HEK293T (cell line): Measurements from ENCODE around the gene XKRX.

ENCODE experiments used
- CTCF ChIA-PET: fragments of 350-600 bp; formaldehyde crosslinking; extraction: SDS; loops from one replicate; lab custom pipeline; 2021; ENCODE audit warnings: antibody characterized with exemption, inconsistent platforms; lab: Yijun Ruan, JAX
- POLR2A ChIA-PET: fragments of 350-600 bp; formaldehyde crosslinking; extraction: SDS; loops from one replicate; lab custom pipeline; 2020; ENCODE audit warnings: antibody characterized with exemption, inconsistent platforms; lab: Yijun Ruan, JAX
- DNase-seq: peaks from one replicate; pipeline ENCODE4 v3.0.0; 2012; ENCODE audit warnings: mixed read lengths; ENCODE audit errors: extremely low spot score
- ARNT ChIP-seq: fragments of 450-650 bp; IDR thresholded peaks from 2 replicates; pipeline ENCODE4 v1.6.1; 2017; ENCODE audit warnings: mild to moderate bottlenecking
- BHLHE40 ChIP-seq: fragments of 450-650 bp; IDR thresholded peaks from 2 replicates; pipeline ENCODE4 v1.6.1; 2016; ENCODE audit warnings: mild to moderate bottlenecking, moderate library complexity, borderline replicate concordance
- CTBP1 ChIP-seq: fragments of 450-650 bp; IDR thresholded peaks from 2 replicates; pipeline ENCODE4 v1.6.1; 2016; ENCODE audit warnings: borderline replicate concordance
- ELF4 ChIP-seq: fragments of 450-650 bp; IDR thresholded peaks from 2 replicates; pipeline ENCODE4 v1.6.1; 2017; ENCODE audit warnings: antibody characterized with exemption
- FOXA1 ChIP-seq: fragments of 450-650 bp; IDR thresholded peaks from 2 replicates; pipeline ENCODE4 v1.6.1; 2016; ENCODE audit warnings: mild to moderate bottlenecking
- FOXK2 ChIP-seq: fragments of 450-650 bp; IDR thresholded peaks from 2 replicates; pipeline ENCODE4 v1.6.1; 2016; ENCODE audit warnings: mild to moderate bottlenecking
- FOXM1 ChIP-seq: fragments of 450-650 bp; IDR thresholded peaks from 2 replicates; pipeline ENCODE4 v1.6.1; 2017; ENCODE audit warnings: mild to moderate bottlenecking, borderline replicate concordance
- HDGF ChIP-seq: fragments of 450-650 bp; IDR thresholded peaks from 2 replicates; pipeline ENCODE4 v1.6.1; 2017; ENCODE audit warnings: antibody characterized with exemption, borderline replicate concordance
- L3MBTL2 ChIP-seq: fragments of 450-650 bp; conservative IDR thresholded peaks from 2 replicates; pipeline ENCODE4 v1.6.1; 2016; ENCODE audit warnings: mild to moderate bottlenecking
- LEF1 ChIP-seq: fragments of 450-650 bp; IDR thresholded peaks from 2 replicates; pipeline ENCODE4 v1.6.1; 2017; ENCODE audit warnings: mild to moderate bottlenecking, borderline replicate concordance
- NFRKB ChIP-seq: fragments of 450-650 bp; IDR thresholded peaks from 2 replicates; pipeline ENCODE4 v1.6.1; 2016; ENCODE audit warnings: mild to moderate bottlenecking, moderate library complexity
- PKNOX1 ChIP-seq: fragments of 450-650 bp; IDR thresholded peaks from 2 replicates; pipeline ENCODE4 v1.6.1; 2016
- SP1 ChIP-seq: fragments of 450-650 bp; IDR thresholded peaks from 2 replicates; pipeline ENCODE4 v1.6.1; 2017
- SUZ12 ChIP-seq: fragments of 450-650 bp; IDR thresholded peaks from 2 replicates; pipeline ENCODE4 v1.6.1; 2016; ENCODE audit warnings: mild to moderate bottlenecking
- TARDBP ChIP-seq: fragments of 450-650 bp; IDR thresholded peaks from 2 replicates; pipeline ENCODE4 v1.6.1; 2016
- ZNF384 ChIP-seq: fragments of 450-650 bp; IDR thresholded peaks from 2 replicates; pipeline ENCODE4 v1.6.1; 2016

The XKRX gene

GRCh38 chrX:100962811-100963210 is 34.1 kb upstream of the XKRX start:
- TF ChIP-seq SUZ12 = no peak
- TF ChIP-seq ZNF384 = no peak
- no peak for TF ChIP-seq CTBP1
- TF ChIP-seq ARNT = no peak
- no peak for TF ChIP-seq PKNOX1
- TF ChIP-seq LEF1 = no peak
- TF ChIP-seq ELF4 = no peak
- no peak for TF ChIP-seq NFRKB
- DNase-seq = no peak
- ChIA-PET CTCF (no interaction called here), POLR2A (no interaction called here)

DNA sequence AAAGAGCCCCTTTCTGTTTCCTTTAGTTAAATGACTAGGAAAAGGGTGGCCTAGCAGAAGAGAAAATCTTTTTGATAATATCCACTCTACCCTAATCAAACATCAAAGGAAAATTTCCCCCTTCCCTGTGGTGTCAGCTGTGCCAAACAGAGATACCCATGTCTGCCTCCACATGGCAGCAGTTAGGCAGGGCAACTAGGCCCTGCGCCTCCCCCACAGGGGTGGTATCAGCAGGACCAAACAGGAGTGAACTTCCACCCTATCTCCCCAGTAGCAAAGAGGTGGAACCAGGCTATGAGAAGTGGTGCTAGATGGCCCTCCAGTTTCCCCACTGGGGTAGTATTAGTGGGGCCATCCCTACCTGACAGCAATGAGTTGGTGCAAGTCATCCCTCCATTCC is 19.8 kb upstream of the XKRX start:
- no peak for TF ChIP-seq SUZ12
- no peak for TF ChIP-seq L3MBTL2
- no peak for TF ChIP-seq FOXA1
- TF ChIP-seq HDGF = no peak
- no peak for TF ChIP-seq SP1
- TF ChIP-seq ZNF384 = no peak
- no peak for TF ChIP-seq CTBP1
- TF ChIP-seq ELF4 = no peak
- no peak for TF ChIP-seq BHLHE40
- no peak for TF ChIP-seq FOXM1
- TF ChIP-seq PKNOX1 = no peak
- no peak for TF ChIP-seq FOXK2
- no peak for TF ChIP-seq NFRKB
- no peak for TF ChIP-seq ARNT
- no peak for TF ChIP-seq TARDBP
- TF ChIP-seq LEF1 = no peak
- CTCF ChIA-PET = interaction anchor here (0.5 kb wide), 1 partner anchor 13 kb away, joined by 3 read pairs; no protein-coding TSS in a partner anchor
- no peak for DNase-seq
- POLR2A ChIA-PET = no interaction called here

- CTCF ChIA-PET = no interaction called here
- DNase-seq = no peak
- POLR2A ChIA-PET = no interaction called here
- no peak for TF ChIP-seq TARDBP
- no peak for TF ChIP-seq HDGF
- no peak for TF ChIP-seq FOXA1
- TF ChIP-seq PKNOX1 = no peak
- no peak for TF ChIP-seq LEF1
- no peak for TF ChIP-seq ZNF384
- no peak for TF ChIP-seq FOXK2
- TF ChIP-seq SP1 = no peak
- no peak for TF ChIP-seq ELF4
- no peak for TF ChIP-seq CTBP1
- TF ChIP-seq SUZ12 = no peak
- TF ChIP-seq FOXM1 = no peak
- TF ChIP-seq ARNT = no peak
Observed at GRCh38 chrX:100946299-100946927, 17.7 kb upstream of the XKRX start.

GRCh38 chrX:100944601-100945000 is 15.9 kb upstream of the XKRX start:
- DNase-seq = no peak
- TF ChIP-seq LEF1 = no peak
- no peak for TF ChIP-seq BHLHE40
- TF ChIP-seq SP1 = no peak
- no peak for TF ChIP-seq PKNOX1
- TF ChIP-seq FOXK2 = no peak
- POLR2A ChIA-PET = no interaction called here
- CTCF ChIA-PET = no interaction called here

DNA sequence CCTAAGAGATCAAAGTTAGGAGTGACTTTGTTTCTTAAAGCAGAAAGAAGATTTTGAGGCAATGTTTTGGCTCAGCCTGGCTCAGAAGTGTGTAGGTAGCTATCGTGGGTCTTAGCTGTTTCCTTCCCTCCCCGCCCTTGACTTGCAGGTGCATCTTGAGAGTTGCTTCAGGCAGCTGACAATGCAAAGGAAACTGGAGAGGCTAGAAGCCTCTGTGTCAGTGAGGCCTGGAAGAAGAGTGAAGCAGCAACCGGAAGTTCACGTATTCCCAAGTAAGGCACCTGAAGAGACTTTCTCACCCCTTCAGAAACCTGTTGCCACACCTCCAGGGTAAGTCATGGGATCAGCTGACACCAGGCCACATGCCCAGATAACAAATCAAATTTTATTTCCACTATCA is 10.6 kb upstream of the XKRX start:
- POLR2A ChIA-PET = no interaction called here
- DNase-seq = no peak
- TF ChIP-seq FOXA1 = no peak
- no peak for TF ChIP-seq FOXM1
- no peak for TF ChIP-seq SUZ12
- no peak for TF ChIP-seq FOXK2
- TF ChIP-seq ELF4 = no peak
- no peak for TF ChIP-seq ZNF384
- TF ChIP-seq CTBP1 = no peak
- no peak for TF ChIP-seq ARNT
- TF ChIP-seq PKNOX1 = no peak
- CTCF ChIA-PET = no interaction called here

GRCh38 chrX:100935767-100936166 is 7.0 kb upstream of the XKRX start:
- TF ChIP-seq LEF1 (no peak), BHLHE40 (no peak), FOXM1 (no peak), CTBP1 (no peak), FOXA1 (no peak), SUZ12 (no peak), PKNOX1 (no peak), ZNF384 (no peak), SP1 (no peak), ELF4 (no peak), FOXK2 (no peak), ARNT (no peak), HDGF (no peak), L3MBTL2 (no peak), TARDBP (no peak), NFRKB (no peak)
- DNase-seq = no peak
- ChIA-PET POLR2A (no interaction called here), CTCF (no interaction called here)
